Osteoblast (primary cell): ENCODE data around the gene UGT2B11. TPM values are rescaled to one million over a fixed set of nuclear protein-coding genes. Genes with fewer than 3 reads are reported as not detected.
A peak's percentile ranks its signal among the peaks of the same experiment; 100 is the strongest.
"Not testable (repeated sequence)": the region's sequence is repeated elsewhere in the genome, so short reads cannot be mapped to it uniquely, and the experiment has no call there.

Experiments
- DNase-seq: peaks from one replicate; pipeline ENCODE4 v3.0.0; 2011; ENCODE audit warnings: low spot score, mixed read lengths; ENCODE audit not compliant: insufficient read length; ENCODE audit errors: missing footprints
- H2AFZ ChIP-seq: 2 replicates; pipeline ENCODE4 v1.6.0; 2011; ENCODE audit warnings: mild to moderate bottlenecking, low read length
- H3K27ac ChIP-seq: 2 replicates; pipeline ENCODE4 v1.5.1; 2011; ENCODE audit warnings: mild to moderate bottlenecking, low read depth, low read length, moderate library complexity
- H3K27me3 ChIP-seq: 2 replicates; pipeline ENCODE4 v1.6.0; 2012; ENCODE audit warnings: mild to moderate bottlenecking, control low read depth, inconsistent platforms, low read length, moderate library complexity; ENCODE audit not compliant: insufficient read depth
- H3K36me3 ChIP-seq: 2 replicates; pipeline ENCODE4 v1.5.1; 2011; ENCODE audit warnings: mild to moderate bottlenecking, low read length, control low read depth, moderate library complexity; ENCODE audit not compliant: insufficient read depth
- H3K4me1 ChIP-seq: 2 replicates; pipeline ENCODE4 v1.5.1; 2011; ENCODE audit warnings: mild to moderate bottlenecking, low read length, control low read depth, moderate library complexity; ENCODE audit not compliant: insufficient read depth
- H3K4me2 ChIP-seq: 2 replicates; pipeline ENCODE4 v1.6.0; 2011; ENCODE audit warnings: mild to moderate bottlenecking, low read length; ENCODE audit not compliant: insufficient read depth
- H3K4me3 ChIP-seq: fragments of 200-600 bp; sonication (generic); 3 replicates; pipeline ENCODE4 v1.5.1; 2012; ENCODE audit warnings: mild to moderate bottlenecking, low read length, inconsistent platforms; ENCODE audit not compliant: insufficient read depth
- H3K79me2 ChIP-seq: 2 replicates; pipeline ENCODE4 v1.6.0; 2012; ENCODE audit warnings: mild to moderate bottlenecking, low read length, control low read depth, inconsistent platforms; ENCODE audit not compliant: insufficient read depth
- H3K9me3 ChIP-seq: 2 replicates; pipeline ENCODE4 v1.5.1; 2011; ENCODE audit warnings: low read depth, low read length, control low read depth
- H4K20me1 ChIP-seq: 2 replicates; pipeline ENCODE4 v1.6.0; 2012; ENCODE audit warnings: mild to moderate bottlenecking, low read length, control low read depth; ENCODE audit not compliant: insufficient read depth
- CTCF ChIP-seq: IDR thresholded peaks from 2 replicates; pipeline ENCODE4 v1.5.1; 2011; ENCODE audit warnings: mild to moderate bottlenecking, low read depth, low read length, moderate library complexity; ENCODE audit errors: extremely low read depth
- total RNA-seq: library from RNA; depleted of rRNA; stranded (reverse); fragments of >200 nt; gene quantifications from 2 replicates; pipeline ENCODE4 v1.2.3, GENCODE V29; 2012

The UGT2B11 gene
- total RNA-seq, 1 donor, result not detected

GRCh38 chr4:69167300-69167699 lies 47.2 kb downstream of the UGT2B11 start:
- H3K27me3 ChIP-seq, result no peaks in the 10 kb centered on the region
- no peak for TF ChIP-seq CTCF
- no peak overlapping the region for H3K27ac ChIP-seq
- no peaks in the 10 kb centered on the region for H3K4me1 ChIP-seq
- H3K4me2 ChIP-seq, result no peak overlapping the region
- no peaks in the 10 kb centered on the region for H3K36me3 ChIP-seq
- no peaks in the 10 kb centered on the region for H4K20me1 ChIP-seq
- no peak for DNase-seq
- no peaks in the 10 kb centered on the region for H3K9me3 ChIP-seq
- H3K79me2 ChIP-seq, result no peaks in the 10 kb centered on the region
- H3K4me3 ChIP-seq, result no peak overlapping the region
- H2AFZ ChIP-seq, result no peak overlapping the region

- H2AFZ ChIP-seq, DNase-seq, H3K9me3 ChIP-seq, H3K4me3 ChIP-seq, H3K27me3 ChIP-seq, H4K20me1 ChIP-seq, H3K4me2 ChIP-seq, H3K27ac ChIP-seq, H3K79me2 ChIP-seq, H3K4me1 ChIP-seq, H3K36me3 ChIP-seq: not testable (repeated sequence)
Measured at GRCh38 chr4:69166376-69166775, 48.2 kb downstream of the UGT2B11 start.

- H3K4me1 ChIP-seq, DNase-seq, H2AFZ ChIP-seq, H3K27me3 ChIP-seq, H4K20me1 ChIP-seq, H3K4me3 ChIP-seq, H3K4me2 ChIP-seq, H3K27ac ChIP-seq, H3K36me3 ChIP-seq, H3K79me2 ChIP-seq, H3K9me3 ChIP-seq: not testable (repeated sequence)
Measured at GRCh38 chr4:69165707-69166106, 48.8 kb downstream of the UGT2B11 start.

- no peaks in the 10 kb centered on the region for H3K36me3 ChIP-seq
- no peaks in the 10 kb centered on the region for H3K4me1 ChIP-seq
- H3K4me3 ChIP-seq, result no peak overlapping the region
- H2AFZ ChIP-seq, result no peak overlapping the region
- H3K4me2 ChIP-seq, result no peak overlapping the region
- no peaks in the 10 kb centered on the region for H3K27me3 ChIP-seq
- DNase-seq, result no peak
- H3K27ac ChIP-seq, result no peak overlapping the region
- H3K9me3 ChIP-seq, result no peaks in the 10 kb centered on the region
- no peaks in the 10 kb centered on the region for H3K79me2 ChIP-seq
- peak; percentile 29 for TF ChIP-seq CTCF
- no peaks in the 10 kb centered on the region for H4K20me1 ChIP-seq
Measured at GRCh38 chr4:69156913-69157312, 57.6 kb downstream of the UGT2B11 start.

GRCh38 chr4:69154021-69154420 lies 60.5 kb downstream of the UGT2B11 start:
- Histone ChIP-seq H3K4me2 (no peak overlapping the region), H2AFZ (no peak overlapping the region), H3K27ac (no peak overlapping the region), H3K4me1 (no peaks in the 10 kb centered on the region), H3K27me3 (no peaks in the 10 kb centered on the region), H3K36me3 (no peaks in the 10 kb centered on the region), H4K20me1 (no peaks in the 10 kb centered on the region), H3K9me3 (no peaks in the 10 kb centered on the region), H3K4me3 (no peak overlapping the region), H3K79me2 (no peaks in the 10 kb centered on the region)
- no peak for DNase-seq
- TF ChIP-seq CTCF, result no peak

Other genes starting within 250 kb of the UGT2B11 start
- under 0.01 TPM in 1 of 2 replicates, not detected in the other for gene UGT2B7, start 118.3 kb downstream of the UGT2B11 start, total RNA-seq
- not detected in 2 replicates for gene UGT2B28, start 65.7 kb upstream of the UGT2B11 start, total RNA-seq